Measurements from ENCODE around the gene SETD3. TPM values are rescaled to one million over a fixed set of nuclear protein-coding genes. Genes with fewer than 3 reads are reported as not detected.

The SETD3 gene
- total RNA-seq, 2 donors from 2014 or later: 84.2 to 114 TPM

GRCh38 chr14:99402950-99403349, 77.7 kb downstream of the SETD3 start:
- Histone ChIP-seq H3K4me3 (no peak overlapping the region), H3K36me3 (peaks cover 63% of the 10 kb centered on the region), H3K9me3 (no peaks in the 10 kb centered on the region), H3K27ac (no peak overlapping the region), H3K4me1 (no peaks in the 10 kb centered on the region), H3K27me3 (no peaks in the 10 kb centered on the region)
- TF ChIP-seq CTCF (IDR thresholded peaks at IDR 0.05): no peak
- no peak for DNase-seq (ENCODE audit: low spot score)

GRCh38 chr14:99402285-99402648, 78.4 kb downstream of the SETD3 start:
- peaks cover 68% of the 10 kb centered on the region for H3K36me3 ChIP-seq

GRCh38 chr14:99401621-99402284, 78.9 kb downstream of the SETD3 start:
- TF ChIP-seq CTCF (IDR thresholded peaks at IDR 0.05): no peak
- no peak overlapping the region for H3K4me3 ChIP-seq
- peaks cover 73% of the 10 kb centered on the region for H3K36me3 ChIP-seq

More at GRCh38 chr14:99402285-99402648, 78.4 kb downstream of the SETD3 start:
- no peaks in the 10 kb centered on the region for H3K9me3 ChIP-seq
- H3K27ac ChIP-seq: no peak overlapping the region
- no peak for TF ChIP-seq CTCF (IDR thresholded peaks at IDR 0.05)
- H3K4me3 ChIP-seq: no peak overlapping the region
- H3K27me3 ChIP-seq: no peaks in the 10 kb centered on the region
- DNase-seq (ENCODE audit: low spot score): no peak
- no peaks in the 10 kb centered on the region for H3K4me1 ChIP-seq

GRCh38 chr14:99401211-99401610, 79.4 kb downstream of the SETD3 start:
- Histone ChIP-seq H3K4me1 (no peaks in the 10 kb centered on the region), H3K36me3 (peaks cover 73% of the 10 kb centered on the region), H3K27ac (no peak overlapping the region), H3K27me3 (no peaks in the 10 kb centered on the region), H3K4me3 (no peak overlapping the region), H3K9me3 (no peaks in the 10 kb centered on the region)
- no peak for DNase-seq (ENCODE audit: low spot score)
- no peak for TF ChIP-seq CTCF (IDR thresholded peaks at IDR 0.05)

More at GRCh38 chr14:99401621-99402284, 78.9 kb downstream of the SETD3 start:
- no peak for DNase-seq (ENCODE audit: low spot score)
- no peaks in the 10 kb centered on the region for H3K27me3 ChIP-seq
- no peaks in the 10 kb centered on the region for H3K9me3 ChIP-seq
- no peak overlapping the region for H3K27ac ChIP-seq
- no peaks in the 10 kb centered on the region for H3K4me1 ChIP-seq

GRCh38 chr14:99397698-99398097, 83.0 kb downstream of the SETD3 start:
- TF ChIP-seq CTCF (IDR thresholded peaks at IDR 0.05): no peak
- no peak for DNase-seq (ENCODE audit: low spot score)
- Histone ChIP-seq H3K4me3 (no peak overlapping the region), H3K9me3 (no peaks in the 10 kb centered on the region), H3K36me3 (peaks cover 41% of the 10 kb centered on the region), H3K27me3 (no peaks in the 10 kb centered on the region), H3K4me1 (no peaks in the 10 kb centered on the region), H3K27ac (no peak overlapping the region)
